ENCODE measurements around the gene SLC6A8. TPM values are rescaled to one million over a fixed set of nuclear protein-coding genes. Genes with fewer than 3 reads are reported as not detected.

SLC6A8 gene
- polyA plus RNA-seq, 1 experiment, result 6.9 TPM

DNA sequence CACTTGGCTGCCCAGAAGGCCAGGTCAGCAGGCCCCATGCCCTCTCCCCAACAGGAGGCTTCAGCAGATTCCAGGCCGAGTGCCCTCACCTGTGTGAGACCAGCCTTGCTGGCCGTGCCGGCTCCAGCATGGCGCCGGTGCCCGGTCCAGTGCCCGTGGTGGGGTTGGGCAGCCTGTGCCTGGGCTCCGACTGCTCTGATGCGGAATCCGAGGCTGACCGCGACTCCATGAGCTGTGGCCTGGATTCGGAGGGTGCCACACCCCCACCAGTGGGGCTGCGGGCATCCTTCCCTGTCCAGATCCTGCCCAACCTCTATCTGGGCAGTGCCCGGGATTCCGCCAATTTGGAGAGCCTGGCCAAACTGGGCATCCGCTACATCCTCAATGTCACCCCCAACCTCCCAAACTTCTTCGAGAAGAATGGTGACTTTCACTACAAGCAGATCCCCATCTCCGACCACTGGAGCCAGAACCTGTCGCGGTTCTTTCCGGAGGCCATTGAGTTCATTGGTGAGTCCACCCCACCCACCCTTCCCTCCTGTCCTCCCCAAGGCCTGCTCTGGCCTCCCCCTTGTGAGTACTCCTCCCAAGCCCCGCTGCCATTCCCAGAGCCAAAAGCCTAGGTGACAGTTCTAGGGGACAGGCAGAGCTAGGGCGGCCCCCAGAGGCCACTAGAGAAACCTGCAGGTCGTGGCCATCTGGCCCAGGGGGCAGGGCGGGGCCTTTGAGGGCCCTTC lies 38.4 kb upstream of the SLC6A8 start:
- CTCF ChIA-PET, result interaction anchor here (0.7 to 1.1 kb wide), 3 partner anchors 13 to 95 kb away, joined by 3 read pairs; no protein-coding TSS in a partner anchor
- TF ChIP-seq, protein P1, sequence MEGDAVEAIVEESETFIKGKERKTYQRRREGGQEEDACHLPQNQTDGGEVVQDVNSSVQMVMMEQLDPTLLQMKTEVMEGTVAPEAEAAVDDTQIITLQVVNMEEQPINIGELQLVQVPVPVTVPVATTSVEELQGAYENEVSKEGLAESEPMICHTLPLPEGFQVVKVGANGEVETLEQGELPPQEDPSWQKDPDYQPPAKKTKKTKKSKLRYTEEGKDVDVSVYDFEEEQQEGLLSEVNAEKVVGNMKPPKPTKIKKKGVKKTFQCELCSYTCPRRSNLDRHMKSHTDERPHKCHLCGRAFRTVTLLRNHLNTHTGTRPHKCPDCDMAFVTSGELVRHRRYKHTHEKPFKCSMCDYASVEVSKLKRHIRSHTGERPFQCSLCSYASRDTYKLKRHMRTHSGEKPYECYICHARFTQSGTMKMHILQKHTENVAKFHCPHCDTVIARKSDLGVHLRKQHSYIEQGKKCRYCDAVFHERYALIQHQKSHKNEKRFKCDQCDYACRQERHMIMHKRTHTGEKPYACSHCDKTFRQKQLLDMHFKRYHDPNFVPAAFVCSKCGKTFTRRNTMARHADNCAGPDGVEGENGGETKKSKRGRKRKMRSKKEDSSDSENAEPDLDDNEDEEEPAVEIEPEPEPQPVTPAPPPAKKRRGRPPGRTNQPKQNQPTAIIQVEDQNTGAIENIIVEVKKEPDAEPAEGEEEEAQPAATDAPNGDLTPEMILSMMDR (IDR thresholded peaks at IDR 0.05; ENCODE audit: low read depth, low read length), result 0 out of 2 replicates have a peak, but pooled peaks have one; percentile 7
- Histone ChIP-seq H3K4me3 (ENCODE audit: low read depth, low read length) (no peak overlapping the region), H3K9me3 (ENCODE audit: control insufficient read depth, insufficient read depth, low read length) (peaks cover 3% of the 10 kb centered on the region; the same call in 1 of the 2 replicates), H3K27ac (ENCODE audit: low read depth, low read length) (no peak overlapping the region), H3K27me3 (ENCODE audit: control insufficient read depth, insufficient read depth, low read length) (peaks cover 33% of the 10 kb centered on the region)
- no peak for DNase-seq (ENCODE audit: low read depth, low spot score)
- POLR2A ChIA-PET, result no interaction called here

DNA sequence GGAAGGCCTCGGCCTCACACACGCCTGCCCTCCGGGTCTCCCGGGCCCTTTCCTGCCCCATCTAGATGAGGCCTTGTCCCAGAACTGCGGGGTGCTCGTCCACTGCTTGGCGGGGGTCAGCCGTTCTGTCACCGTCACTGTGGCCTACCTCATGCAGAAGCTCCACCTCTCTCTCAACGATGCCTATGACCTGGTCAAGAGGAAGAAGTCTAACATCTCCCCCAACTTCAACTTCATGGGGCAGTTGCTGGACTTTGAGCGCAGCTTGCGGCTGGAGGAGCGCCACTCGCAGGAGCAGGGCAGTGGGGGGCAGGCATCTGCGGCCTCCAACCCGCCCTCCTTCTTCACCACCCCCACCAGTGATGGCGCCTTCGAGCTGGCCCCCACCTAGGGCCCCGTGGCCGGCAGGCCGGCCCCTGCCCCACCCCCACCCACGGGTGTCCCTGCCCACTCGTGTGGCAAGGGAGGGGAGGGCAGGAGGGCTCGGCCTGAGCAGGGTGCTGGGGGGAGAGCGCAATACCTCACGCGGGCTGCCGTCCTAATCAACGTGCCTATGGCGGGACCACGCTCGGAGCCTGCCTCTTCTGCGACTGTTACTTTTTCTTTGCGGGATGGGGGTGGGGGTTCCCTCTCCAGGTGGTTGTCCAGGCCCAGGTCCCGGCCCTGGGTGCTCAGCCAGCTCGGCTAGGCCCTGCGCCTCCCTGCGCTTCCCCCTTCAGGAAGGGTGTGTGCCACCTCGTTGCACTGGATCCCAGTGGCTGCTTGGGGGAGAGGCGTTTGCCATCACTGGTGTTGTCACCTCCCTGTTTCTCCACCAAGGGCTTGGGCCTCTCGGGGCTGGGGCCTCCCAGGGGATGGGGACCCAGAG lies 37.6 kb upstream of the SLC6A8 start:
- H3K9me3 ChIP-seq (ENCODE audit: control insufficient read depth, insufficient read depth, low read length), result peaks cover 3% of the 10 kb centered on the region; the same call in 1 of the 2 replicates
- no peak for DNase-seq (ENCODE audit: low read depth, low spot score)
- H3K4me3 ChIP-seq (ENCODE audit: low read depth, low read length), result no peak overlapping the region
- H3K27ac ChIP-seq (ENCODE audit: low read depth, low read length), result no peak overlapping the region
- POLR2A ChIA-PET, result no interaction called here
- CTCF ChIA-PET, result interaction anchor here (0.7 to 1.1 kb wide), 4 partner anchors 12 to 709 kb away, joined by 3 to 4 read pairs (median 3); no protein-coding TSS in a partner anchor
- peaks cover 28% of the 10 kb centered on the region for H3K27me3 ChIP-seq (ENCODE audit: control insufficient read depth, insufficient read depth, low read length)
- TF ChIP-seq, protein P1 (IDR thresholded peaks at IDR 0.05; ENCODE audit: low read depth, low read length), result no peak

DNA sequence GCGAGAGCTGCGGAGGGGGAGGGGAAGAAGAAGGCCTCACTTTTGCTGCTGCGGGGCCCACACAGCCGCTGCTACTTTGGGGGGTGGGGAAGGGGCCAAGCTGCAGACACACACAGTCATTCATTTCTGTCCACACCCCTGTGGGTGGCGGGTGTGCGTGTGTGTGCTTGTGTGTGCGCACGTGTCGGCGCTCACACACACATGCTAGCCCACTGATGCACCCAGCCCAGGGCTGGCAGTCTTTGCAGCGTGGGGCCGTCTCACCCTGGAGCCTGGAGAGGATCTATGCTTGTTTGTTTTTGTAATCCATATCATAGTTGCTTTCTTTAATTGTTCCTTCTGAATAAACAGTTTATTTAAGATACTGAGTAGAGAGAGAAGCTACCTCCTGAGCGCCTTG lies 36.8 kb upstream of the SLC6A8 start:
- Histone ChIP-seq H3K9me3 (ENCODE audit: control insufficient read depth, insufficient read depth, low read length) (peaks cover 3% of the 10 kb centered on the region; the same call in 1 of the 2 replicates), H3K27ac (ENCODE audit: low read depth, low read length) (no peak overlapping the region), H3K27me3 (ENCODE audit: control insufficient read depth, insufficient read depth, low read length) (peaks cover 21% of the 10 kb centered on the region), H3K4me3 (ENCODE audit: low read depth, low read length) (no peak overlapping the region)
- TF ChIP-seq, protein P1 (IDR thresholded peaks at IDR 0.05; ENCODE audit: low read depth, low read length), result no peak
- no peak for DNase-seq (ENCODE audit: low read depth, low spot score)
- ChIA-PET POLR2A (no interaction called here), CTCF (interaction anchor here (1.0 to 3.8 kb wide), 3 partner anchors 17 to 709 kb away, joined by 4 to 23 read pairs (median 4); no protein-coding TSS in a partner anchor)

DNA sequence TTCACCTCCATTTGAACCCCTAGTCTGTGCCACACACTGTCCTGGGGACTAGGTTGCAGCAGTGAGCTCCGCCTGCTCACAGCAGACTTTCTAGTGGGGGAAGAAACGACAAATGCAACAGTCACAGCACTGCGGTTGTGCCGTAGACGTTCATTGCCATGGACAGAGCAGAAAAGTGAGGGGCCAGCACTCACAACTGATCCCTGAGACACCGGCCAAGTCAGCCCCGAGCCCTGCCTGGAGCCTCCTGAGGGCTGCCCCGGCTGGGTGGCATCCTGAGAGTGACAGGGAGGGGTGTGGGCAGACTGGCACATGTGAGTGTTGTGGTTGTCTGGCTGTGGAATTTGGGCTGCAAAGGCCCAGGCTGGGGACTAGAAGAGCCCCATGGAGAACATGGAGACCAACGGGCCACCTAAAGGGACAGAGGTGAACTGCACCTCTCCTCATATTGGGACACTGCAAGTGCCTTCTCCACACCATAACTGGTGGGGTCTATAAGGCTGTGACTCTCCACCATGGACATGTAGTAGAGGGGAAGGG lies 36.1 kb upstream of the SLC6A8 start:
- H3K27ac ChIP-seq (ENCODE audit: low read depth, low read length), result no peak overlapping the region
- H3K9me3 ChIP-seq (ENCODE audit: control insufficient read depth, insufficient read depth, low read length), result peaks cover 3% of the 10 kb centered on the region; the same call in 1 of the 2 replicates
- H3K27me3 ChIP-seq (ENCODE audit: control insufficient read depth, insufficient read depth, low read length), result peaks cover 15% of the 10 kb centered on the region
- no peak for DNase-seq (ENCODE audit: low read depth, low spot score)
- TF ChIP-seq, protein P1 (IDR thresholded peaks at IDR 0.05; ENCODE audit: low read depth, low read length), result 0 out of 2 replicates have a peak, but pooled peaks have one; percentile 19
- CTCF ChIA-PET, result interaction anchor here (1.0 to 3.8 kb wide), 4 partner anchors 13 to 710 kb away, joined by 4 to 23 read pairs (median 4); no protein-coding TSS in a partner anchor
- no peak overlapping the region for H3K4me3 ChIP-seq (ENCODE audit: low read depth, low read length)
- POLR2A ChIA-PET, result no interaction called here

Measured in AG04450 (cell line).